DND-41 (cell line): Measurements from ENCODE around the gene MAST4.
A peak's percentile ranks its signal among the peaks of the same experiment; 100 is the strongest.

Source experiments
- ATAC-seq: fragments of 200-7000 bp; cut with Tn5 transposase; 3 replicates; pipeline ENCODE4 v1.9.1; 2021; ENCODE audit warnings: low read depth; ENCODE audit not compliant: insufficient read depth
- DNase-seq: peaks from one replicate; pipeline ENCODE4 v3.0.0-alpha.2; 2020
- H2AFZ ChIP-seq: 2 replicates; pipeline ENCODE4 v1.6.0; 2012; ENCODE audit warnings: low read depth, low read length
- H3K27ac ChIP-seq: 2 replicates; pipeline ENCODE4 v1.5.1; 2012; ENCODE audit warnings: low read length, inconsistent platforms
- H3K27me3 ChIP-seq: fragments of 200-600 bp; sonication (generic); 2 replicates; pipeline ENCODE4 v1.6.0; 2012; ENCODE audit warnings: low read length, mild to moderate bottlenecking, inconsistent platforms; ENCODE audit not compliant: insufficient read depth, poor library complexity
- H3K36me3 ChIP-seq: 2 replicates; pipeline ENCODE4 v1.5.1; 2012; ENCODE audit warnings: low read length, inconsistent platforms; ENCODE audit not compliant: insufficient read depth
- H3K4me1 ChIP-seq: 2 replicates; pipeline ENCODE4 v1.5.1; 2012; ENCODE audit warnings: mild to moderate bottlenecking, low read length; ENCODE audit not compliant: insufficient read depth
- H3K4me2 ChIP-seq: 2 replicates; pipeline ENCODE4 v1.6.0; 2012; ENCODE audit warnings: mild to moderate bottlenecking, moderate library complexity, low read length, inconsistent platforms; ENCODE audit not compliant: insufficient read depth
- H3K4me3 ChIP-seq, 2 experiments: fragments of 200-600 bp in 1 of 2; shearing (Covaris generic) in 1 of 2; 2 replicates each; pipeline ENCODE4 v1.5.1; 2012 to 2016; ENCODE audit warnings: inconsistent platforms in 2 of 2, low read length in 2 of 2, mild to moderate bottlenecking in 2 of 2, low read depth in 1 of 2, moderate library complexity in 1 of 2
- H3K79me2 ChIP-seq: 2 replicates; pipeline ENCODE4 v1.6.0; 2012; ENCODE audit warnings: low read length, inconsistent platforms; ENCODE audit not compliant: insufficient read depth
- H3K9ac ChIP-seq: 2 replicates; pipeline ENCODE4 v1.6.0; 2012; ENCODE audit warnings: low read depth, mild to moderate bottlenecking, inconsistent platforms, low read length, moderate library complexity
- H3K9me3 ChIP-seq: 2 replicates; pipeline ENCODE4 v1.5.1; 2012; ENCODE audit warnings: low read length, moderate library complexity, mild to moderate bottlenecking, inconsistent platforms; ENCODE audit not compliant: insufficient read depth, severe bottlenecking
- H4K20me1 ChIP-seq: 2 replicates; pipeline ENCODE4 v1.6.0; 2012; ENCODE audit warnings: low read length; ENCODE audit not compliant: insufficient read depth
- CTCF ChIP-seq: IDR thresholded peaks from 2 replicates; pipeline ENCODE4 v1.5.1; 2012; ENCODE audit warnings: borderline replicate concordance, low read length, moderate library complexity, mild to moderate bottlenecking; ENCODE audit not compliant: poor library complexity, severe bottlenecking; ENCODE audit errors: extremely low read depth
- EZH2 ChIP-seq: IDR thresholded peaks from 3 replicates; pipeline ENCODE4 v1.6.1; 2012; ENCODE audit warnings: borderline replicate concordance, low read depth, mild to moderate bottlenecking, moderate library complexity, low read length, inconsistent platforms; ENCODE audit not compliant: severe bottlenecking

The MAST4 gene

GRCh38 chr5:67214707-67215447 lies 618.7 kb downstream of the MAST4 start:
- H3K9ac ChIP-seq: peak overlapping the region; percentile 55; the same call in 1 of the 2 replicates
- peak overlapping the region; percentile 85 for H3K27ac ChIP-seq
- no peak overlapping the region; a peak in 1 of 4 replicates for H3K4me3 ChIP-seq
- H3K36me3 ChIP-seq: no peaks in the 10 kb centered on the region
- H3K79me2 ChIP-seq: no peaks in the 10 kb centered on the region
- no peaks in the 10 kb centered on the region for H4K20me1 ChIP-seq
- no peak for ATAC-seq
- no peaks in the 10 kb centered on the region for H3K27me3 ChIP-seq
- no peak for TF ChIP-seq EZH2
- peak overlapping the region; percentile 80 for H2AFZ ChIP-seq
- no peaks in the 10 kb centered on the region for H3K9me3 ChIP-seq
- peak; percentile 25 for DNase-seq
- H3K4me2 ChIP-seq: peak overlapping the region; percentile 61
- H3K4me1 ChIP-seq: peaks cover 28% of the 10 kb centered on the region

GRCh38 chr5:67215519-67216471 lies 619.6 kb downstream of the MAST4 start:
- Histone ChIP-seq H3K4me3 (peak overlapping the region in 1 of 2 experiments; percentile 44; a peak in 2 of 4 replicates), H3K27me3 (no peaks in the 10 kb centered on the region), H4K20me1 (no peaks in the 10 kb centered on the region), H3K4me1 (peaks cover 29% of the 10 kb centered on the region), H3K4me2 (peak overlapping the region; percentile 61), H3K79me2 (no peaks in the 10 kb centered on the region), H3K36me3 (no peaks in the 10 kb centered on the region), H2AFZ (peak overlapping the region; percentile 80), H3K9ac (peak overlapping the region; percentile 55), H3K9me3 (no peaks in the 10 kb centered on the region), H3K27ac (peak overlapping the region; percentile 85)
- peak; percentile 99 for ATAC-seq
- peak; percentile 87 for DNase-seq
- TF ChIP-seq CTCF (peak; percentile 8), EZH2 (no peak)

- Histone ChIP-seq H3K36me3 (no peaks in the 10 kb centered on the region), H3K4me1 (peaks cover 37% of the 10 kb centered on the region), H3K4me2 (peak overlapping the region; percentile 61), H3K27ac (peak overlapping the region; percentile 85), H2AFZ (peak overlapping the region; percentile 80), H3K27me3 (no peaks in the 10 kb centered on the region), H3K9me3 (no peaks in the 10 kb centered on the region), H3K79me2 (no peaks in the 10 kb centered on the region), H3K9ac (peak overlapping the region; percentile 55), H4K20me1 (no peaks in the 10 kb centered on the region), H3K4me3 (peak overlapping the region in 1 of 2 experiments; percentile 44; a peak in 2 of 4 replicates)
- DNase-seq (no peak), ATAC-seq (peak; percentile 3; the same call in 1 of the 3 replicates)
- no peak for TF ChIP-seq CTCF
- TF ChIP-seq EZH2: no peak
These were observed 620.4 kb downstream of the MAST4 start for GRCh38 chr5:67216564-67216963.
